Endothelial cell of umbilical vein (primary cell): ENCODE measurements around the gene GORASP1. TPM values are rescaled to one million over a fixed set of nuclear protein-coding genes. Genes with fewer than 3 reads are reported as not detected.

Source experiments
- BruUV-seq: library from RNA; stranded (reverse); fragments of 400-500 nt; replicated peaks from 2 replicates; lab custom pipeline; 2021; lab: Mats Ljungman, UMichigan
- CTCF ChIA-PET: fragments of 300-600, 350-600 bp; sonication (Branson Sonifier 250); formaldehyde crosslinking; loops from one replicate; lab custom pipeline; 2021; ENCODE audit warnings: antibody characterized with exemption, inconsistent platforms; lab: Charles Lee
- POLR2A ChIA-PET: fragments of 300-600, 350-600 bp; sonication (Branson Sonifier 250); formaldehyde crosslinking; loops from one replicate; lab custom pipeline; 2021; ENCODE audit warnings: antibody characterized with exemption, inconsistent platforms; lab: Charles Lee
- DNase-seq: peaks from one replicate; pipeline ENCODE4 v3.0.0-alpha.2; 2011; ENCODE audit warnings: low read depth, low spot score
- FAIRE-seq: peaks from 2 replicates; lab custom pipeline; 2011; peaks lifted over from hg19 to GRCh38; lab: Jason Lieb, UNC
- H2AFZ ChIP-seq: 2 replicates; pipeline ENCODE4 v1.6.0; 2012; ENCODE audit warnings: low read depth, low read length, control low read depth, inconsistent platforms
- H3K27ac ChIP-seq: 2 replicates; pipeline ENCODE4 v1.5.1; 2011; ENCODE audit warnings: low read depth, mild to moderate bottlenecking, control low read depth, low read length, moderate library complexity; ENCODE audit not compliant: insufficient read depth
- H3K27me3 ChIP-seq, 2 experiments: 2 replicates each; pipeline versions ENCODE4 v1.6.0 to v1.6.1; 2011; ENCODE audit warnings: low read length in 2 of 2, mixed read lengths in 1 of 2; ENCODE audit not compliant: control insufficient read depth in 2 of 2, insufficient read depth in 2 of 2
- H3K36me3 ChIP-seq, 2 experiments: 2 replicates in 1 of 2; 3 replicates in 1 of 2; pipeline ENCODE4 v1.5.1; 2011; ENCODE audit warnings: low read length in 2 of 2, mild to moderate bottlenecking in 1 of 2, moderate library complexity in 1 of 2; ENCODE audit not compliant: control insufficient read depth in 2 of 2, insufficient read depth in 2 of 2; ENCODE audit errors: extremely low read depth in 1 of 2
- H3K4me1 ChIP-seq: 3 replicates; pipeline ENCODE4 v1.5.1; 2011; ENCODE audit warnings: mild to moderate bottlenecking, low read length; ENCODE audit not compliant: control insufficient read depth, insufficient read depth; ENCODE audit errors: extremely low read depth
- H3K4me2 ChIP-seq: 2 replicates; pipeline ENCODE4 v1.6.1; 2011; ENCODE audit warnings: low read length, control low read depth, mixed read lengths; ENCODE audit not compliant: insufficient read depth
- H3K4me3 ChIP-seq, 3 experiments: fragments of 200-600 bp in 1 of 3; sonication (generic), shearing (Covaris generic) in 1 of 3; replicated peaks in 1 of 3; 2 replicates each; pipeline ENCODE4 v1.5.1; 2011 to 2016; ENCODE audit warnings: control low read depth in 3 of 3, low read length in 3 of 3, mild to moderate bottlenecking in 2 of 3, inconsistent platforms in 1 of 3, low read depth in 1 of 3, moderate library complexity in 1 of 3; ENCODE audit not compliant: insufficient read depth in 1 of 3
- H3K79me2 ChIP-seq: 2 replicates; pipeline ENCODE4 v1.6.0; 2012; ENCODE audit warnings: low read length, inconsistent platforms; ENCODE audit not compliant: control insufficient read depth, insufficient read depth
- H3K9ac ChIP-seq: replicated peaks from 2 replicates; pipeline ENCODE3; 2011; ENCODE audit warnings: low read length, control low read depth; ENCODE audit not compliant: insufficient read depth; ENCODE audit errors: extremely low read depth
- H3K9me1 ChIP-seq: replicated peaks from 3 replicates; pipeline ENCODE4 v1.6.0; 2011; ENCODE audit warnings: mild to moderate bottlenecking, low read length; ENCODE audit not compliant: control insufficient read depth, insufficient read depth; ENCODE audit errors: extremely low read depth
- H3K9me3 ChIP-seq: replicated peaks from 2 replicates; pipeline ENCODE4 v1.5.1; 2012; ENCODE audit warnings: low read length, inconsistent platforms; ENCODE audit not compliant: control insufficient read depth, insufficient read depth
- H4K20me1 ChIP-seq: replicated peaks from 2 replicates; pipeline ENCODE3; 2011; ENCODE audit warnings: mild to moderate bottlenecking, low read length; ENCODE audit not compliant: control insufficient read depth, insufficient read depth; ENCODE audit errors: extremely low read depth
- CTCF ChIP-seq, 2 donors: IDR thresholded peaks; 1 replicate in 1 of 2; 2 replicates in 1 of 2; pipeline ENCODE4 v1.5.1; 2011; ENCODE audit warnings: low read length in 2 of 2, mild to moderate bottlenecking in 2 of 2, moderate library complexity in 2 of 2, control low read depth in 1 of 2, inconsistent platforms in 1 of 2, low read depth in 1 of 2; ENCODE audit not compliant: insufficient read depth in 1 of 2; ENCODE audit errors: extremely low read depth in 1 of 2
- EZH2 ChIP-seq: IDR thresholded peaks from 2 replicates; pipeline ENCODE4 v1.6.1; 2012; ENCODE audit warnings: borderline replicate concordance, low read depth, mild to moderate bottlenecking, moderate library complexity, low read length, inconsistent platforms; ENCODE audit not compliant: severe bottlenecking
- FOS ChIP-seq: IDR thresholded peaks from 2 replicates; pipeline ENCODE4 v1.6.1; 2011; ENCODE audit warnings: mild to moderate bottlenecking, low read length, moderate library complexity, borderline replicate concordance; ENCODE audit not compliant: insufficient read depth
- GATA2 ChIP-seq: IDR thresholded peaks from 2 replicates; pipeline ENCODE4 v1.7.0; 2011; ENCODE audit warnings: low read depth, mild to moderate bottlenecking, moderate library complexity, mixed read lengths, low read length; ENCODE audit not compliant: insufficient read length, insufficient read depth
- JUN ChIP-seq: IDR thresholded peaks from 2 replicates; pipeline ENCODE4 v1.6.1; 2011; ENCODE audit warnings: borderline replicate concordance, low read depth; ENCODE audit not compliant: insufficient read length, insufficient read depth
- MYC ChIP-seq: IDR thresholded peaks from one replicate; pipeline ENCODE4 v1.6.1; 2011; ENCODE audit warnings: mild to moderate bottlenecking, low read depth, low read length
- POLR2A ChIP-seq: IDR thresholded peaks from 2 replicates; pipeline ENCODE4 v1.6.1; 2012; ENCODE audit warnings: low read depth, mild to moderate bottlenecking, control low read depth, low read length
- POLR2AphosphoS5 ChIP-seq: IDR thresholded peaks from 2 replicates; pipeline ENCODE4 v1.6.1; 2012; ENCODE audit warnings: low read depth, mild to moderate bottlenecking, control low read depth, low read length, moderate library complexity; ENCODE audit not compliant: insufficient read depth
- dilution Hi-C: fragments of 300-500 bp; cut with MboI; formaldehyde crosslinking; loops from one replicate; pipeline ENCODE4 v1.15.0; 2019; ENCODE audit warnings: low sequenced_read_pairs; ENCODE audit not compliant: extremely low pct_ligation_motif_present
- intact Hi-C: fragments of 100-400 bp; cut with micrococcal nuclease; formaldehyde crosslinking; loops from one replicate; pipeline ENCODE4 v1.10.0; 2022
- polyA plus RNA-seq, 4 experiments: library from polyadenylated mRNA; depleted of rRNA in 3 of 4; stranded (reverse) in 3 of 4; unstranded in 1 of 4; fragments of >200 nt; gene quantifications; 2 replicates each; pipeline versions ENCODE4 v1.2.1 to v1.2.3, GENCODE V29; 2011 to 2012; ENCODE audit warnings: missing spikeins in 1 of 4
- total RNA-seq: library from RNA; stranded (reverse); gene quantifications from 2 replicates; pipeline ENCODE4 v1.2.3, GENCODE V29; 2021
- TF ChIP-seq, protein P1 (sequence below): IDR thresholded peaks from 2 replicates; pipeline ENCODE4 v1.6.1; 2011; ENCODE audit not compliant: insufficient read depth, insufficient read length

Gene GORASP1
- total and polyA plus RNA-seq, 2 donors (not counting 3 experiments of a cell fraction or from before 2014, with no cell fraction given) = 62.5 to 68.0 TPM

DNA sequence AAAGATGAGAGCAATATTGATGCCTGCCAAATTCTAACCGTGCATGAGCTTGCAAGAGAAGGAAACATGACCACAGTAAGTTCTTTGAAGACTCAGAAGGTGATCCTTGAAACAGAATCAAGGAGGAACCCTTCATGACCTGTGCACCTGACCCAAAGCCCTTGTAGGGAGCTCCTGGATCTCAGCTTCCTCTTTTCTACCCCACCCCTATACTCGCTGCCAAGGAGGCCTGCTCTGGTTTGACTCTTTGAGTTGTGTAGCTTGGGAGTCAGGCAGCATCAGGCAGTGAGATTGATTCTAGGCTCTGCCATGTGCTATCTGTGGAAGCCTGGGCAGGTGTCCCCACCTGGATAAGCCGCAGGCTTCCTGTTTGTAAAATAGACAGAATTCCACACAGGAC, 10.7 kb upstream of the GORASP1 start:
- TF ChIP-seq JUN = no peak
- TF ChIP-seq GATA2 = no peak
- TF ChIP-seq EZH2 = no peak
- no peak for TF ChIP-seq CTCF (IDR thresholded peaks at IDR 0.05; ENCODE audit: extremely low read depth in 1 of 2, insufficient read depth in 1 of 2, low read depth in 1 of 2, low read length in 2 of 2)
- TF ChIP-seq POLR2A = no peak
- no peak for TF ChIP-seq POLR2AphosphoS5
- TF ChIP-seq, protein P1, sequence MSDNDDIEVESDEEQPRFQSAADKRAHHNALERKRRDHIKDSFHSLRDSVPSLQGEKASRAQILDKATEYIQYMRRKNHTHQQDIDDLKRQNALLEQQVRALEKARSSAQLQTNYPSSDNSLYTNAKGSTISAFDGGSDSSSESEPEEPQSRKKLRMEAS = no peak
- TF ChIP-seq FOS = no peak
- TF ChIP-seq MYC = no peak
- Histone ChIP-seq H3K27ac (no peak overlapping the region), H3K9ac (no peak overlapping the region), H3K79me2 (no peaks in the 10 kb centered on the region), H3K4me2 (no peak overlapping the region), H3K4me3 (no peak overlapping the region), H3K4me1 (no peaks in the 10 kb centered on the region), H3K9me3 (no peaks in the 10 kb centered on the region), H2AFZ (no peak overlapping the region), H3K36me3 (no peaks in the 10 kb centered on the region), H3K9me1 (no peaks in the 10 kb centered on the region), H4K20me1 (no peaks in the 10 kb centered on the region), H3K27me3 (no peaks in the 10 kb centered on the region)
- ChIA-PET CTCF (interaction anchor here (1.0 to 1.6 kb wide), 3 partner anchors 8 to 174 kb away, joined by 4 to 13 read pairs (median 6); no protein-coding TSS in a partner anchor), POLR2A (no interaction called here)
- FAIRE-seq (no peak), DNase-seq (no peak)
- dilution Hi-C loops (no loop called here), intact Hi-C loops (no loop called here)
- no TSS peak for BruUV-seq
